NCI-H128 (cell line): ENCODE results near the gene DDR2.

Experiments used
- DNase-seq: peaks from one replicate; lab custom pipeline; 2025; ENCODE audit not compliant: unreplicated experiment; lab: John Stamatoyannopoulos, UW

The DDR2 gene

GRCh38 chr1:162822391-162823200 lies 190.3 kb downstream of the DDR2 start:
- no peak for DNase-seq

DNA sequence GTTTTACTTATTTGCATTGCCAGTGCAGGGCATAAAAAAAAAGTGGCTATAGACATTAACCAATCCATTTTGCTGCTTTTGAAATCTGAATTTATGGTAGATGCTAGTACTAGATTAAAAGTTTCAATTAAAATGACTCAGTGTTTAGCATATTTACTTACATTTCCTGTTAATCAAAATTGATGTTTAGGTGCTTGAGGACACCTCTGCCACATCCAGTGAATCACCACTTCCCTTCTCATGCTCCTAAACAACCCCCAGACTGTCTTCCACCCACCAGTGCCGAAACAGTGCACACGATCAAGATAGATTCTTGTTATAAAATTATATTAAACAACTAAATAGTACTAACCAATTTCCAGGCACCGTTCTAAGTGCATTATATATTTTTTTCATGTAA lies 191.0 kb downstream of the DDR2 start:
- DNase-seq: no peak

DNA sequence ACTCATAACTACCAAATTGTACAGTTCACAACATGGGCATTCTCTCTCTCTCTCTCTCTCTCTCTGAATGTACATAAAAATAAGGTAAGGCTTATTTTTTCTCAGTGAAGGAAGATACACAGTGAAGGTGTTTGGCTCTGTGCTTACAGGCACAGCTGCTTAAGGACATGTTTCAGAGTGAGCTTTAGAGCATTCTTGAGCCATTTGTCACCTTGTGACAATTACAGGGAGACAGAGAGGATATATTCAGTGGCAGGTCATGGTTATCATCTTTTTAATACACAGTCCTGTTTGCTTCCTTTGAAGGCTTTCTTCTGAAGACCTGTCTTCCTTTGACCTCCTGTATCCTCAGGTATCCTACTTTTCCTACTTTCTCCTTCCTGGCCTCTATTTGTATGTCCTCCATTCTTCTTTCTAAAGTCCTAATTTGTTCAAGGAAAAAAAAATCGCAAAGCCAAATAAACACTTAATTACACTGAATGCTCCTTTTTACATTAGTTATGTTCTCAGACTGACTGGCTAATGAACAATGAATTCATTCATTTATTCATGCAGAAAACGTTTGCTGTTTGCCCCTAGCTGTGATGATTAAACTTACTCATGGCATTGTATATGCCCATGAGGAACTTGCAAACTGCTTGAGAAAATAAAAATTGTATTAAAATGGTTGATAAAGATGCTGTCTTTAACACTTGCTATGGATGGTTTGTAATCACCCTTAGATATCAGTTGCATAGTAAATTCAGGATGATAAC lies 191.7 kb downstream of the DDR2 start:
- DNase-seq: no peak

DNA sequence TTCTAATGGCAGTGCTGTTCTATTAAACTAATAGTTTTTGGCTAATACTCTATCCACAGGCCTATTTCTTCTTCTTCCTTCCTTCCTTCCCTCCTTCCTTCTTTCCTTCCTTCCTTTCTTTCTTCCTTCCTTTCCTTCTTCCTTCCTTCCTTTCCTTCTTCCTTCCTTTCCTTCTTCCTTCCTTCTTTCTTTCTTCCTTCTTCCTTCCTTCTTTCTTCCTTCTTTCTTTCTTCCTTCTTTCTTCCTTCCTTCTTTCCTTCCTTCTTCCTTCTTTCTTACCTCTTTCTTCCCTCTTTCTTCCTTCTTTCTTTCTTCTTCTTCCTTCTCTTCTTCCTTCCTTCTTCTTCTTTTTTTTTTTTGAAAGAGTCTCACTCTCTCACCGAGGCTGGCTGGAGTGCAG lies 197.0 kb downstream of the DDR2 start:
- DNase-seq: no peak

GRCh38 chr1:162832470-162832869 lies 200.2 kb downstream of the DDR2 start:
- no peak for DNase-seq

- no peak for DNase-seq
Measured at GRCh38 chr1:162835157-162835899, 203.1 kb downstream of the DDR2 start.
